SK-N-SH (cell line): ENCODE results near the gene PLG. TPM values are rescaled to one million over a fixed set of nuclear protein-coding genes. Genes with fewer than 3 reads are reported as not detected.

ENCODE experiments used
- CTCF ChIA-PET: fragments of 300-600, 350-600 bp; formaldehyde crosslinking; extraction: SDS; loops from one replicate; lab custom pipeline; 2021; lab: Yijun Ruan, JAX
- POLR2A ChIA-PET: fragments of 350-600 bp; sonication (Branson Sonifier 250); formaldehyde crosslinking; extraction: SDS; loops from one replicate; lab custom pipeline; 2020; ENCODE audit warnings: antibody characterized with exemption, inconsistent platforms; lab: Yijun Ruan, JAX
- DNase-seq: peaks from one replicate; pipeline ENCODE4 v3.0.0; 2012
- H2AFZ ChIP-seq: fragments of 200-600 bp; sonication (generic); 2 replicates; pipeline ENCODE4 v1.8.1; 2016; ENCODE audit warnings: antibody characterized with exemption, mild to moderate bottlenecking, low read depth
- H3F3A ChIP-seq: fragments of 200-600 bp; sonication (generic); replicated peaks from 2 replicates; pipeline ENCODE3; 2016; ENCODE audit warnings: antibody characterized with exemption, mild to moderate bottlenecking; ENCODE audit not compliant: insufficient read depth
- H3K27ac ChIP-seq, 2 experiments: fragments of 200-500 bp in 1 of 2; fragments of 200-600 bp in 1 of 2; sonication (Bioruptor generic) in 1 of 2; sonication (generic), shearing (Covaris generic) in 1 of 2; 2 replicates each; pipeline versions ENCODE4 v1.5.1 to v1.6.1; 2014 to 2016; ENCODE audit warnings: low read depth in 2 of 2, inconsistent platforms in 1 of 2, low read length in 1 of 2, mild to moderate bottlenecking in 1 of 2, mixed read lengths in 1 of 2
- H3K27me3 ChIP-seq: fragments of 200-600 bp; sonication (generic), shearing (Covaris generic); 2 replicates; pipeline ENCODE4 v1.6.1; 2016; ENCODE audit warnings: mixed run types; ENCODE audit not compliant: insufficient read depth
- H3K36me3 ChIP-seq, 2 experiments: fragments of 200-500 bp in 1 of 2; fragments of 200-600 bp in 1 of 2; sonication (Bioruptor generic) in 1 of 2; sonication (generic) in 1 of 2; replicated peaks in 1 of 2; 2 replicates each; pipeline versions ENCODE3 to v1.5.1; 2014 to 2016; ENCODE audit warnings: low read length in 1 of 2, mild to moderate bottlenecking in 1 of 2; ENCODE audit not compliant: insufficient read depth in 2 of 2, control insufficient read depth in 1 of 2
- H3K4me1 ChIP-seq, 2 experiments: fragments of 200-500 bp in 1 of 2; fragments of 200-600 bp in 1 of 2; sonication (Bioruptor generic) in 1 of 2; sonication (generic), shearing (Covaris generic) in 1 of 2; 2 replicates each; pipeline versions ENCODE4 v1.5.1 to v1.6.1; 2014 to 2016; ENCODE audit warnings: low read depth in 1 of 2, low read length in 1 of 2, mixed run types in 1 of 2; ENCODE audit not compliant: insufficient read depth in 2 of 2, control insufficient read depth in 1 of 2
- H3K4me2 ChIP-seq: fragments of 200-600 bp; sonication (generic), shearing (Covaris generic); 2 replicates; pipeline ENCODE4 v1.6.1; 2017; ENCODE audit warnings: mixed run types
- H3K4me3 ChIP-seq, 2 experiments: fragments of 200-500 bp in 1 of 2; fragments of 200-600 bp in 1 of 2; sonication (Bioruptor generic) in 1 of 2; sonication (generic), shearing (Covaris generic) in 1 of 2; 2 replicates each; pipeline versions ENCODE4 v1.5.1 to v1.8.1; 2014 to 2016; ENCODE audit warnings: low read depth in 2 of 2, inconsistent platforms in 1 of 2, low read length in 1 of 2, mild to moderate bottlenecking in 1 of 2, mixed read lengths in 1 of 2, moderate library complexity in 1 of 2
- H3K79me2 ChIP-seq: fragments of 200-600 bp; sonication (generic); 2 replicates; pipeline ENCODE4 v1.8.1; 2017; ENCODE audit warnings: mild to moderate bottlenecking; ENCODE audit not compliant: insufficient read depth
- H3K9ac ChIP-seq: fragments of 200-600 bp; sonication (generic); 2 replicates; pipeline ENCODE4 v1.6.1; 2017; ENCODE audit warnings: mixed run types
- H3K9me2 ChIP-seq: fragments of 200-600 bp; sonication (generic); 2 replicates; pipeline ENCODE4 v1.6.1; 2017; ENCODE audit warnings: mixed run types
- H3K9me3 ChIP-seq: fragments of 200-600 bp; sonication (generic); 2 replicates; pipeline ENCODE4 v1.6.1; 2017; ENCODE audit warnings: mixed run types, mild to moderate bottlenecking, moderate library complexity
- H4K20me1 ChIP-seq: fragments of 200-600 bp; sonication (generic); 2 replicates; pipeline ENCODE4 v1.6.1; 2017; ENCODE audit warnings: mild to moderate bottlenecking, mixed run types; ENCODE audit not compliant: insufficient read depth
- CHD2 ChIP-seq: fragments of 150-350 bp; IDR thresholded peaks from 2 replicates; pipeline ENCODE4 v1.6.1; 2018; ENCODE audit warnings: low read length; ENCODE audit not compliant: partially characterized antibody
- ELF1 ChIP-seq: IDR thresholded peaks from 2 replicates; pipeline ENCODE4 v1.4.0; 2012
- EP300 ChIP-seq, 2 experiments: IDR thresholded peaks; 2 replicates each; pipeline versions ENCODE4 v1.4.0 to v1.6.1; 2012; ENCODE audit warnings: borderline replicate concordance in 1 of 2, low read depth in 1 of 2, low read length in 1 of 2
- FOSL2 ChIP-seq: IDR thresholded peaks from 2 replicates; pipeline ENCODE4 v1.4.0; 2012; ENCODE audit warnings: low read depth, mild to moderate bottlenecking, moderate library complexity, borderline replicate concordance
- MEF2A ChIP-seq: IDR thresholded peaks from 2 replicates; pipeline ENCODE4 v1.4.0; 2012; ENCODE audit warnings: low read depth, borderline replicate concordance
- MXI1 ChIP-seq: IDR thresholded peaks from 2 replicates; pipeline ENCODE4 v1.6.1; 2012; ENCODE audit warnings: mild to moderate bottlenecking, low read depth, low read length, improper control_type of control experiment
- NFIC ChIP-seq: IDR thresholded peaks from 2 replicates; pipeline ENCODE4 v1.4.0; 2012; ENCODE audit warnings: borderline replicate concordance
- NRF1 ChIP-seq: IDR thresholded peaks from 2 replicates; pipeline ENCODE4 v1.6.1; 2012; ENCODE audit warnings: low read depth, mild to moderate bottlenecking, low read length
- RAD21 ChIP-seq: IDR thresholded peaks from 2 replicates; pipeline ENCODE4 v1.6.1; 2012; ENCODE audit warnings: mild to moderate bottlenecking, low read length
- RFX5 ChIP-seq: IDR thresholded peaks from 2 replicates; pipeline ENCODE4 v1.6.1; 2012; ENCODE audit warnings: mild to moderate bottlenecking, improper control_type of control experiment, low read length
- RXRA ChIP-seq: IDR thresholded peaks from 2 replicates; pipeline ENCODE4 v1.4.0; 2012; ENCODE audit warnings: low read depth, mild to moderate bottlenecking, borderline replicate concordance
- TEAD4 ChIP-seq: IDR thresholded peaks from 2 replicates; pipeline ENCODE4 v1.4.0; 2012; ENCODE audit warnings: mild to moderate bottlenecking, borderline replicate concordance; ENCODE audit not compliant: insufficient read depth
- WGBS: methylation state at CpG from one replicate; pipeline ENCODE4 v1.1.6; 2017; ENCODE audit warnings: low lambda C conversion rate; 5-methylcytosine and 5-hydroxymethylcytosine counted together
- polyA plus RNA-seq, 3 experiments: library from polyadenylated mRNA; depleted of rRNA; stranded (reverse); fragments of >200 nt; gene quantifications; 2 replicates each; pipeline ENCODE4 v1.2.3, GENCODE V29; 2012
- TF ChIP-seq, protein P1 (sequence below): IDR thresholded peaks from 2 replicates; pipeline ENCODE4 v1.4.0; 2012; ENCODE audit warnings: low read depth, borderline replicate concordance
- TF ChIP-seq, protein P2 (sequence below): fragments of 150-350 bp; IDR thresholded peaks from 2 replicates; pipeline ENCODE4 v1.6.1; 2017; ENCODE audit warnings: antibody characterized with exemption, low read length, low read depth, borderline replicate concordance
- TF ChIP-seq, protein P3 (sequence below): fragments of 200-600 bp; sonication (generic); IDR thresholded peaks from 2 replicates; pipeline ENCODE4 v1.6.1; 2017; ENCODE audit warnings: antibody characterized with exemption, mild to moderate bottlenecking, moderate library complexity
- TF ChIP-seq, protein P4 (sequence below): fragments of 150-350 bp; IDR thresholded peaks from 2 replicates; pipeline ENCODE4 v1.6.1; 2016; ENCODE audit warnings: mild to moderate bottlenecking, low read depth, low read length
- TF ChIP-seq, protein P5 (sequence below): IDR thresholded peaks from 2 replicates; pipeline ENCODE4 v1.4.0; 2012; ENCODE audit warnings: low read depth

Gene PLG
- polyA plus RNA-seq, 1 of the 3 experiments (the other 2 are of a cell fraction) = not detected

DNA sequence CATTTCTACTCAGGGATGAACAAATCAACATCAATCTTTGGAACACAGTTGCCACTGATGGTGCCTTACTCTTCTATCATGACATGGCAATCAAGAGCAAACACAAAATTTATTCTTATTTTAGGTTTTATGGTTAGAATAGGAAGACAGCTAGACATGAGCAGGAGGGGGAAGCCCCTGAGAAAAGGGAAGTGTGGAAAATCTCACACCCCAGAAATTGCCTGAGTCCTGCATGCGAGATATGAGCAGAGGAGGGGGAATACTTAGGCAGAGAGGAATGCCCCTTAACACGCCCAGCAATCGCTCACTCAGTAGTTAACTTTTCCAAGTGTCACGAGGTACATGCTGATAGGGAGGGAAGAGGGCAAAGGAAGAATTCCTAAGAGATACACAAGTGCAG, 79.3 kb downstream of the PLG start (continued):
- TF ChIP-seq, protein P1, sequence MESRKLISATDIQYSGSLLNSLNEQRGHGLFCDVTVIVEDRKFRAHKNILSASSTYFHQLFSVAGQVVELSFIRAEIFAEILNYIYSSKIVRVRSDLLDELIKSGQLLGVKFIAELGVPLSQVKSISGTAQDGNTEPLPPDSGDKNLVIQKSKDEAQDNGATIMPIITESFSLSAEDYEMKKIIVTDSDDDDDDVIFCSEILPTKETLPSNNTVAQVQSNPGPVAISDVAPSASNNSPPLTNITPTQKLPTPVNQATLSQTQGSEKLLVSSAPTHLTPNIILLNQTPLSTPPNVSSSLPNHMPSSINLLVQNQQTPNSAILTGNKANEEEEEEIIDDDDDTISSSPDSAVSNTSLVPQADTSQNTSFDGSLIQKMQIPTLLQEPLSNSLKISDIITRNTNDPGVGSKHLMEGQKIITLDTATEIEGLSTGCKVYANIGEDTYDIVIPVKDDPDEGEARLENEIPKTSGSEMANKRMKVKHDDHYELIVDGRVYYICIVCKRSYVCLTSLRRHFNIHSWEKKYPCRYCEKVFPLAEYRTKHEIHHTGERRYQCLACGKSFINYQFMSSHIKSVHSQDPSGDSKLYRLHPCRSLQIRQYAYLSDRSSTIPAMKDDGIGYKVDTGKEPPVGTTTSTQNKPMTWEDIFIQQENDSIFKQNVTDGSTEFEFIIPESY = no peak
- TF ChIP-seq TEAD4 (no peak), EP300 (IDR thresholded peaks at IDR 0.05; ENCODE audit: borderline replicate concordance in 1 of 2, low read depth in 1 of 2, low read length in 1 of 2) (no peak), MEF2A (no peak), NFIC (no peak), RFX5 (no peak), CHD2 (no peak), NRF1 (no peak)
- TF ChIP-seq, protein P2, sequence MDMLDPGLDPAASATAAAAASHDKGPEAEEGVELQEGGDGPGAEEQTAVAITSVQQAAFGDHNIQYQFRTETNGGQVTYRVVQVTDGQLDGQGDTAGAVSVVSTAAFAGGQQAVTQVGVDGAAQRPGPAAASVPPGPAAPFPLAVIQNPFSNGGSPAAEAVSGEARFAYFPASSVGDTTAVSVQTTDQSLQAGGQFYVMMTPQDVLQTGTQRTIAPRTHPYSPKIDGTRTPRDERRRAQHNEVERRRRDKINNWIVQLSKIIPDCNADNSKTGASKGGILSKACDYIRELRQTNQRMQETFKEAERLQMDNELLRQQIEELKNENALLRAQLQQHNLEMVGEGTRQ = no peak
- TF ChIP-seq, protein P3, sequence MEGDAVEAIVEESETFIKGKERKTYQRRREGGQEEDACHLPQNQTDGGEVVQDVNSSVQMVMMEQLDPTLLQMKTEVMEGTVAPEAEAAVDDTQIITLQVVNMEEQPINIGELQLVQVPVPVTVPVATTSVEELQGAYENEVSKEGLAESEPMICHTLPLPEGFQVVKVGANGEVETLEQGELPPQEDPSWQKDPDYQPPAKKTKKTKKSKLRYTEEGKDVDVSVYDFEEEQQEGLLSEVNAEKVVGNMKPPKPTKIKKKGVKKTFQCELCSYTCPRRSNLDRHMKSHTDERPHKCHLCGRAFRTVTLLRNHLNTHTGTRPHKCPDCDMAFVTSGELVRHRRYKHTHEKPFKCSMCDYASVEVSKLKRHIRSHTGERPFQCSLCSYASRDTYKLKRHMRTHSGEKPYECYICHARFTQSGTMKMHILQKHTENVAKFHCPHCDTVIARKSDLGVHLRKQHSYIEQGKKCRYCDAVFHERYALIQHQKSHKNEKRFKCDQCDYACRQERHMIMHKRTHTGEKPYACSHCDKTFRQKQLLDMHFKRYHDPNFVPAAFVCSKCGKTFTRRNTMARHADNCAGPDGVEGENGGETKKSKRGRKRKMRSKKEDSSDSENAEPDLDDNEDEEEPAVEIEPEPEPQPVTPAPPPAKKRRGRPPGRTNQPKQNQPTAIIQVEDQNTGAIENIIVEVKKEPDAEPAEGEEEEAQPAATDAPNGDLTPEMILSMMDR = no peak
- TF ChIP-seq, protein P4, sequence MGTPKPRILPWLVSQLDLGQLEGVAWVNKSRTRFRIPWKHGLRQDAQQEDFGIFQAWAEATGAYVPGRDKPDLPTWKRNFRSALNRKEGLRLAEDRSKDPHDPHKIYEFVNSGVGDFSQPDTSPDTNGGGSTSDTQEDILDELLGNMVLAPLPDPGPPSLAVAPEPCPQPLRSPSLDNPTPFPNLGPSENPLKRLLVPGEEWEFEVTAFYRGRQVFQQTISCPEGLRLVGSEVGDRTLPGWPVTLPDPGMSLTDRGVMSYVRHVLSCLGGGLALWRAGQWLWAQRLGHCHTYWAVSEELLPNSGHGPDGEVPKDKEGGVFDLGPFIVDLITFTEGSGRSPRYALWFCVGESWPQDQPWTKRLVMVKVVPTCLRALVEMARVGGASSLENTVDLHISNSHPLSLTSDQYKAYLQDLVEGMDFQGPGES = no peak

DNA sequence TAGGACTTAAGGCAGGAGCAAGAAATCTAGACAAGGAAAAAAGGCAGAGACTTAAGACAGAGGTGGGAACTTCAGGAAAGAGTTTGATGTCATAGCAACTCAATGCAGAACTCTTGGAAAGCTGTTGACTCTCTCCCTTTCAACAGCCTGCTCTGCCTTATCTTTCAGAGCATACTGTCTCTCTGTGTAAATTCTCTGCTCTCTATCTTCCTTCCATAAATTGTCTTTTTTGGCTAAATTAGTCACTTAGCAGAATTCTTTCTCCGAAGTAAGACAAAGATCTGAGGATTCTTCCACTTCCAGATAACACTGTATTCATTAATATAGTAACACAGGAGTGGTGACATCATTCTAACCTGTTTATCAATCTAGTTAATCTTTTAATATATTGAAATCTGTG, 80.2 kb downstream of the PLG start:
- 3% methylated on average over 1 of the region's 1 CpG for WGBS
- Histone ChIP-seq H3F3A (no peaks in the 10 kb centered on the region), H3K27ac (no peak overlapping the region), H3K4me1 (no peaks in the 10 kb centered on the region), H4K20me1 (no peaks in the 10 kb centered on the region), H3K36me3 (no peaks in the 10 kb centered on the region), H3K79me2 (no peaks in the 10 kb centered on the region), H3K9ac (no peak overlapping the region), H3K4me3 (no peak overlapping the region), H3K9me3 (no peaks in the 10 kb centered on the region), H3K27me3 (no peaks in the 10 kb centered on the region), H3K9me2 (no peaks in the 10 kb centered on the region), H2AFZ (no peak overlapping the region), H3K4me2 (no peak overlapping the region)
- ChIA-PET POLR2A (no interaction called here), CTCF (interaction anchor here (1.8 kb wide), 1 partner anchor 15 kb away, joined by 6 read pairs; no protein-coding TSS in a partner anchor)
- DNase-seq = no peak
- TF ChIP-seq RAD21 (no peak), MXI1 (no peak), RXRA (no peak), MEF2A (no peak), ELF1 (no peak), CHD2 (no peak), NFIC (no peak), EP300 (IDR thresholded peaks at IDR 0.05; ENCODE audit: borderline replicate concordance in 1 of 2, low read depth in 1 of 2, low read length in 1 of 2) (no peak), FOSL2 (no peak)
- TF ChIP-seq, protein P5, sequence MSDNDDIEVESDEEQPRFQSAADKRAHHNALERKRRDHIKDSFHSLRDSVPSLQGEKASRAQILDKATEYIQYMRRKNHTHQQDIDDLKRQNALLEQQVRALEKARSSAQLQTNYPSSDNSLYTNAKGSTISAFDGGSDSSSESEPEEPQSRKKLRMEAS = no peak
- TF ChIP-seq, protein P2 = no peak
- TF ChIP-seq, protein P3 = no peak
